Activated naive CD4-positive, alpha-beta T cell treated with anti-CD3 and anti-CD28 coated beads for 36 hours (primary cell): ENCODE results near the gene NAV2. TPM values are rescaled to one million over a fixed set of nuclear protein-coding genes. Genes with fewer than 3 reads are reported as not detected.

Experiments
- CTCF ChIA-PET: fragments of 350-600 bp; sonication (Branson Sonifier 250); formaldehyde crosslinking; loops from one replicate; lab custom pipeline; 2021; ENCODE audit warnings: antibody characterized with exemption; lab: Charles Lee
- DNase-seq: peaks from one replicate; pipeline ENCODE4 v3.0.0-alpha.2; 2020
- H3K27ac Mint-ChIP-seq: one replicate; pipeline ENCODE4 v1.8.0; 2021; ENCODE audit warnings: mild to moderate bottlenecking, mixed read lengths
- H3K27me3 Mint-ChIP-seq: one replicate; pipeline ENCODE4 v1.8.0; 2021; ENCODE audit warnings: low read depth, mixed read lengths
- H3K36me3 Mint-ChIP-seq: one replicate; pipeline ENCODE4 v1.8.0; 2021; ENCODE audit warnings: low read depth, mixed read lengths
- H3K4me1 Mint-ChIP-seq: one replicate; pipeline ENCODE4 v1.8.0; 2021; ENCODE audit warnings: low read depth, mixed read lengths
- H3K4me3 Mint-ChIP-seq: one replicate; pipeline ENCODE4 v1.8.0; 2021; ENCODE audit warnings: mild to moderate bottlenecking, moderate library complexity, mixed read lengths
- H3K9me3 Mint-ChIP-seq: one replicate; pipeline ENCODE4 v1.8.0; 2021; ENCODE audit warnings: mixed read lengths
- intact Hi-C: fragments of 100-400 bp; cut with micrococcal nuclease; formaldehyde crosslinking; loops from one replicate; pipeline ENCODE4 v1.15.1; 2023
- total RNA-seq, 2 experiments: library from RNA; stranded (reverse); gene quantifications; one replicate each; pipeline ENCODE4 v1.2.3, GENCODE V29; 2021

The NAV2 gene
- total RNA-seq, 2 experiments from 2014 or later = 0.20 to 0.41 TPM

DNA sequence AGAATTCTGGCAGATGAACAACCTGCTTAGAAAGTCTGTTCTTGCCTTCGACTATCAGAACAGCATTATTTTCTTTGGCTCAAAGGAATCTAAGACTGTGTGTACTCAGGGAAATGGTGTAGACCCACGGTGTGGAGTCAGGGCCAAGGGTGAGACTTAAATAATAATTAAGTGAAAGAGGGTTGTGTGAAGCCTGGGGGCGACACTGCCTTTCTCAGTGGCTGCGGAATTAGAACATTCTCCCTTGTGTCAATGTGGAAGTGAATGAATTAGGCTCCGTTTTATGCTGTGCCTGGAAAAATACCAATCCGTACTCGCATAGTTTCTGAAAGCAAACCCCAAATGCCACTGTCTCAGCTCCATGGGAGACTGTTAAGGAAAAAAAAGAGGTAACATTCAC is 50.7 kb downstream of the NAV2 start:
- Mint-ChIP-seq H3K27me3 (peaks cover 19% of the 10 kb centered on the region), H3K4me1 (no peaks in the 10 kb centered on the region), H3K36me3 (no peaks in the 10 kb centered on the region), H3K4me3 (no peak overlapping the region), H3K9me3 (no peaks in the 10 kb centered on the region), H3K27ac (no peak overlapping the region)
- no peak for DNase-seq
- intact Hi-C loops = no loop called here
- CTCF ChIA-PET = no interaction called here

DNA sequence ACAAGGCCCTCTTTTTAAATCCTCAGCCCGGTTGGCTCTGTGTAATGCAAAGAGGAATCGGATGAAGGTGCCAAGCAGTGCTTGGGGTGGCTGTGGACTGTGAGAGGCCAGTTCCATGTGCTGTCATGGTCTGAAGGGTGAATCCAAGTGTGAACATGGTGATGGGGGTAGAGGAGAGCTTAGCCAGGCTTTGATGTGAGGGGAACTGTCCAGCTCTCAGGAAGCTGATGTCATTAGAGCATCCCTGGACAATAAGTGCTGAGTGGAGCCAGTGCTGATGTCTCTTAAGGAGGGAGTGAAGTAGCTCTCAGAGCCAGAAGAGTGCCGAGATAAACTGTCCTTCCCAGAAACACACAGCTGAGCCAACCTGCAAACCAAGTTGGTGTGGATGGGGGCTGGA is 53.6 kb downstream of the NAV2 start:
- no peaks in the 10 kb centered on the region for H3K36me3 Mint-ChIP-seq
- no peak overlapping the region for H3K4me3 Mint-ChIP-seq
- DNase-seq = no peak
- H3K27ac Mint-ChIP-seq = no peak overlapping the region
- intact Hi-C loops = no loop called here
- H3K27me3 Mint-ChIP-seq = peaks cover 23% of the 10 kb centered on the region
- CTCF ChIA-PET = no interaction called here
- no peaks in the 10 kb centered on the region for H3K4me1 Mint-ChIP-seq
- H3K9me3 Mint-ChIP-seq = no peaks in the 10 kb centered on the region

DNA sequence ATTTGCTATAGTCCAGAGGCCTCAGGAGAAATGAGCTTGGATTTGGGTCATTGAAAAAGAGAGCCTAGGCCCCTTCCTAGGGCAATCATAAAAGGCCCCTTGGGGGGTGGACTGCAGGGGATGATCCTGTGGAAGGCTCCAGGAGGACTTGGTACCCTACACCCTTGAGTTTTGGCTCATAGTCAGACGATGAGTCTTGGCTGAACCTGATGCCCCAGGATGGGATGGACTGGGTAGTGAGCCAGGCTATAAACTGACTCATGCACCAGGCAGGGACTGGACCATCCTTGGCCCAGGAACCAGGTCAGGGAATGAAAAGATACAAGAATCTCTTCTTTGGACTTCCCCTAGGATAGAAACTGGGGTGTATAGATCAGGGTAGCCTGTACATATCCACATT is 54.2 kb downstream of the NAV2 start:
- peaks cover 26% of the 10 kb centered on the region for H3K27me3 Mint-ChIP-seq
- no peaks in the 10 kb centered on the region for H3K4me1 Mint-ChIP-seq
- DNase-seq = no peak
- no peaks in the 10 kb centered on the region for H3K36me3 Mint-ChIP-seq
- H3K9me3 Mint-ChIP-seq = no peaks in the 10 kb centered on the region
- H3K27ac Mint-ChIP-seq = no peak overlapping the region
- H3K4me3 Mint-ChIP-seq = no peak overlapping the region
- CTCF ChIA-PET = interaction anchor here (0.7 kb wide), 1 partner anchor 213 kb away, joined by 3 read pairs; no protein-coding TSS in a partner anchor
- intact Hi-C loops = no loop called here

DNA sequence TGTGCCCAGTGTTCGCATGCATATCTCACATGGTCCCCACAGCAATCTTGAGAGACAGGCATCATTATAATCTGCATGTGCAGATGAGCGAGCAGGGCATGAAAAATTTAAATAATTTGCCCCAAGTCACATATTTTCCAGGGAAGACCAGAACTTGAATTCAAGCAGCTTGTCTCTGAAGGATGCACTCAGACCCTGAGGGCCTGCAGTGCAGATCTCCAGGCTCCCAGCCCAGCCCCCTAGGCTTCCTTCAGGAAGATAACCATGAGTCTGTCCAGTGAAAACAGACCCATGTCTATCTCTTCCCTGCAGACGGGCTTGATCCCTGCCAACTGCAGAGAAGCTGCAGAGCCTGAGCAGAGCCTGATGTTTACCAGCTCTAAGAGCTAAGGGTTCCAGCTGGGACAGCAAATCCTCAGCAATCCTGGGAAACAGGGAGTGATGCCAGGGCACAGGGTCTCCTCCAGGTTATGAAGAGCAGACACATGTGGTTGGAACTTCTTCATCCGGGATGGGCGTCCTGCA is 55.1 kb downstream of the NAV2 start:
- H3K9me3 Mint-ChIP-seq = no peaks in the 10 kb centered on the region
- intact Hi-C loops = no loop called here
- H3K36me3 Mint-ChIP-seq = no peaks in the 10 kb centered on the region
- peaks cover 23% of the 10 kb centered on the region for H3K27me3 Mint-ChIP-seq
- H3K27ac Mint-ChIP-seq = no peak overlapping the region
- no peak overlapping the region for H3K4me3 Mint-ChIP-seq
- no peaks in the 10 kb centered on the region for H3K4me1 Mint-ChIP-seq
- DNase-seq = no peak
- CTCF ChIA-PET = no interaction called here

DNA sequence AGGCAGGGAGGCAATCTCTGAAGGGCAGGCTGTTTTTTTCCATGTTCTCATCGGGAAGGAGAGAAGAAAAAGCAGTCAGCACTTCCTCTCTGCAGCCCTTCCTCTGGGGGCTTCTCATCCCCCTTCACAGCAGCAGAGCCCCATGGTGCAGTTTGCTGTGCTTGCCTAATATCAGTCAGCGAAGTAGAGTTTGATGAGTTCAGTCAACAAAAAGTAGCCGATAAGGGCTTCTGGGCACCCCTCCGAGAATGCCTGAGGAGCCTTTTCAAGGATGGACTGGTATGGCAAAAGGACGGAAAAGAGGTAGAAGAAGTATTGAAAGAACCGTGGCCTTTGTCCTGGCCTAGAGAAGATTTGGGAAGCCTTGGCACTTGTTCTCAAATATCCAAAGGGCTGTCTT is 55.6 kb downstream of the NAV2 start:
- intact Hi-C loops = no loop called here
- Mint-ChIP-seq H3K27me3 (peaks cover 21% of the 10 kb centered on the region), H3K27ac (no peak overlapping the region), H3K4me1 (no peaks in the 10 kb centered on the region), H3K4me3 (no peak overlapping the region), H3K9me3 (no peaks in the 10 kb centered on the region), H3K36me3 (no peaks in the 10 kb centered on the region)
- DNase-seq = no peak
- CTCF ChIA-PET = interaction anchor here (0.6 kb wide), 1 partner anchor 509 kb away, joined by 3 read pairs; no protein-coding TSS in a partner anchor

DNA sequence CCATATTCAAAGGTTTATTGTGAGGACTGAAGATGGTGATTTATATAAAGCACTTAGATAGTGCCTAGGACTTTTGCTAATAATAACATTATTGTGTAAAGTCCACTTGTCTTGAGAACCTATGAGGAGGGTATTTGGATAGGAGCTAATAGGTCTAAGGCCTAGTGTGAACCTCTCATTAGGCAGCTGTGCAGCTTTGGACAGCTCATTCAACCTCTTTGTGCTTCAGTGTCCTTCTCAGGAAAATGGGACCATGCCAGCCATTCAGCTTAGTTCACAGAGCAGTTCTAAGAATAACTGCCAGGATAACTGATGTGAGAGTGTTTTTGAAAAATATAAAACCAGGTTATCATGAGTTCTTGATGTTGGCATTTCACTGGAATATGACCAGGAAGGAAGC is 56.2 kb downstream of the NAV2 start:
- H3K36me3 Mint-ChIP-seq = no peaks in the 10 kb centered on the region
- no peak overlapping the region for H3K27ac Mint-ChIP-seq
- no peak overlapping the region for H3K4me3 Mint-ChIP-seq
- no peak for DNase-seq
- peaks cover 17% of the 10 kb centered on the region for H3K27me3 Mint-ChIP-seq
- no peaks in the 10 kb centered on the region for H3K9me3 Mint-ChIP-seq
- H3K4me1 Mint-ChIP-seq = no peaks in the 10 kb centered on the region
- intact Hi-C loops = no loop called here
- CTCF ChIA-PET = interaction anchor here (0.6 kb wide), 1 partner anchor 509 kb away, joined by 3 read pairs; no protein-coding TSS in a partner anchor

DNA sequence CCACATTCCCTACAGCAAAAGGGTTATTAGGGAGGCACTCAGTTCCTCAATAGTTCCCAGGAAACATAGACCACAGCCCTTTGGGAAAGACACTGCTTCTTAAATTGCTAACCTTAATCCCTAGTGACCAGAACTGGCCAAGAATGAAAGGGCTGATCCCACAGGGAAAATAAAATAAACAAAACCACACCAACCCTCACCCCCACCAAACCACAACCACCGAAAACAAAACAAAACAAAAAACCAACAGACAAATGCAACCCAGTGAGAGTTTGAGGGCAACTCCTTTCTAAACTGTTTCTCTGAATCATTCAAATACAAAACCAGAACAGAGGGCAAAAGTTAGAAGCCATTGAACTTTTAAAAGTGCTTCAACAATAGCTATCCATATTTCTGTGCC is 57.2 kb downstream of the NAV2 start:
- Mint-ChIP-seq H3K4me3 (no peak overlapping the region), H3K27me3 (peaks cover 20% of the 10 kb centered on the region), H3K4me1 (no peaks in the 10 kb centered on the region), H3K9me3 (no peaks in the 10 kb centered on the region), H3K27ac (no peak overlapping the region), H3K36me3 (no peaks in the 10 kb centered on the region)
- intact Hi-C loops = no loop called here
- CTCF ChIA-PET = interaction anchor here (1.1 kb wide), 1 partner anchor 13 kb away, joined by 3 read pairs; no protein-coding TSS in a partner anchor
- DNase-seq = no peak

DNA sequence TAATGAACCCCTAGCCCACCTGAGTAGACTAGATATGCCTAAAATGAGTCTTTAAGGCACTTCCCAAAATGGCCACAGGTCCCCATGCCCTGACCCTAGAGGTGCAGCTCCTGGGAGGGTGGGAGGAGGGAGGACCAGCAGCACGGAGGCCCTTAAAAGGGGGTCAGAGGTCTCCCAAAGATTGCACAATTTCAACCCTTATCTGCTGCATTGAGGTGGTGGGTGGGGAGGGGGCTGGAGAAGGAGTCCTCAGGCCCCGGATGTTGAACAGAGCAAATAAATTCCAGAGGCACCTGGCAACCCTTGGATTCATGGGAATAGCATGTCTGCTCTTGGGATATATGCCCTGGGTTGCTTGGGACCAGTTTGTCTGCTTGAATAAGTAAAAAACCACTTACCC is 57.6 kb downstream of the NAV2 start:
- Mint-ChIP-seq H3K36me3 (no peaks in the 10 kb centered on the region), H3K9me3 (no peaks in the 10 kb centered on the region), H3K4me3 (no peak overlapping the region), H3K27ac (no peak overlapping the region), H3K27me3 (peaks cover 21% of the 10 kb centered on the region), H3K4me1 (no peaks in the 10 kb centered on the region)
- intact Hi-C loops = no loop called here
- no peak for DNase-seq
- CTCF ChIA-PET = interaction anchor here (1.1 kb wide), 1 partner anchor 12 kb away, joined by 3 read pairs; no protein-coding TSS in a partner anchor

DNA sequence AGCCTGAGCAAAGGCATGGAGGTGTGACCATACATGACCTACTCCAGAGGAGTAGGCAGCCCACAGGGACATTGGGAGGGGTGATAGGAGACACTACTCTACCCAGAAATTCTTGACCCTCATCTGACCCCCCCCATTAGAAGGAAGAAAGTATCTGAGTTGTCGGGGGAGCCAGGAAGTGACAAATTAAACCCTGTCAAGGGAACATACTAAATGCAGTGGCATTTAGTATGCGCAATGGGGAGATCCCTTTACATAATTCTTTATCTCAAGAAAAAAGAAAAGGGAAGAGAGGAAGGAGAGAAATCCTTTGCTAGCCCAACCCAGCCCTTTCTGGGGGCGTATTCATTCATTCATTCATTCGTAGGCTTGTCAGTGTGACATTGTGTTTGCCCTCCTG is 58.8 kb downstream of the NAV2 start:
- H3K9me3 Mint-ChIP-seq = no peaks in the 10 kb centered on the region
- no peak overlapping the region for H3K4me3 Mint-ChIP-seq
- H3K4me1 Mint-ChIP-seq = peaks cover 2% of the 10 kb centered on the region
- no peak overlapping the region for H3K27ac Mint-ChIP-seq
- intact Hi-C loops = no loop called here
- no peaks in the 10 kb centered on the region for H3K36me3 Mint-ChIP-seq
- H3K27me3 Mint-ChIP-seq = peaks cover 24% of the 10 kb centered on the region
- DNase-seq = no peak
- CTCF ChIA-PET = interaction anchor here (1.6 kb wide), 1 partner anchor 28 kb away, joined by 3 read pairs; no protein-coding TSS in a partner anchor

DNA sequence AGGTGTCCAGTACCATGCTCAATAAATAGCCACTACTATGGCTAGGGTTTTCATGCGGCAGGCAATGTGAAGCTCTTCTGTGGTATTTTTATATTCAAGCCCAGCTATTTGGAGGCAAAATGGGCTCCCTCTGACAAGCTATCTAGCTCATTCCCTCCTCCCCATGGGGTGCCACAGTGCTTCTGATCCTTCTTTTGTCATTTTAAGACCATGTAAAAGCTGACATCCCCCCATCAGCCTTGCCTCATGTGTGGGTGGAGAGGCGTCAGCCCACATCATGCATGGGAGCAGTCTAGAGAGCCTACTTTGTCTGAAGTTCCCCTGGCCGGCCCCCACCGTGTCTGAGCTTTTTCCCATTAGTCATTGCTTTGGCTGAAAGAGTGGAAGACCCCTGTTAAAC is 59.8 kb downstream of the NAV2 start:
- no peak overlapping the region for H3K4me3 Mint-ChIP-seq
- peaks cover 3% of the 10 kb centered on the region for H3K4me1 Mint-ChIP-seq
- H3K27me3 Mint-ChIP-seq = peaks cover 26% of the 10 kb centered on the region
- H3K36me3 Mint-ChIP-seq = no peaks in the 10 kb centered on the region
- CTCF ChIA-PET = interaction anchor here (0.5 to 1.6 kb wide), 3 partner anchors 29 to 209 kb away, joined by 3 read pairs; no protein-coding TSS in a partner anchor
- intact Hi-C loops = no loop called here
- H3K9me3 Mint-ChIP-seq = no peaks in the 10 kb centered on the region
- no peak for DNase-seq
- H3K27ac Mint-ChIP-seq = no peak overlapping the region

DNA sequence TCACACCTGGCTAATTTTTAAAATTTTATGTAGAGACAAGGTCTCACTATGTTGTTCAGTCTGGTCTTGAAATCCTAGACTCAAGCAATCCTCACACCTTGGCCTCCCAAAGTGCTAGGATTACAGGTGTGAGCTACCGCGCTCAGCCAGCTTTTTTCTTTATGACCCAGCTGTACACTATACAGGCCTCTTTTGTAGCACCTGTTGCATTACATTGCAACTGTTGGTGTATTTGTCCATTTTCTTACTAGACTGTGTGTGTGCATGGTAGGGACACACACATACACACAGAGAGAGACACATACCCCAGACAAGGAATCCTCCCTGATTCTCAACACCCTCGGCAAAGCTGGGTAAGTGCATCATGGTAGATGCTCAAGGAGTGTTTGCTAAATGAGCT is 61.7 kb downstream of the NAV2 start:
- Mint-ChIP-seq H3K4me1 (peaks cover 9% of the 10 kb centered on the region), H3K9me3 (no peaks in the 10 kb centered on the region), H3K36me3 (no peaks in the 10 kb centered on the region), H3K27me3 (peaks cover 41% of the 10 kb centered on the region), H3K4me3 (no peak overlapping the region), H3K27ac (no peak overlapping the region)
- CTCF ChIA-PET = interaction anchor here (0.7 kb wide), 1 partner anchor 1566 kb away, joined by 3 read pairs; no protein-coding TSS in a partner anchor
- no peak for DNase-seq
- intact Hi-C loops = no loop called here

DNA sequence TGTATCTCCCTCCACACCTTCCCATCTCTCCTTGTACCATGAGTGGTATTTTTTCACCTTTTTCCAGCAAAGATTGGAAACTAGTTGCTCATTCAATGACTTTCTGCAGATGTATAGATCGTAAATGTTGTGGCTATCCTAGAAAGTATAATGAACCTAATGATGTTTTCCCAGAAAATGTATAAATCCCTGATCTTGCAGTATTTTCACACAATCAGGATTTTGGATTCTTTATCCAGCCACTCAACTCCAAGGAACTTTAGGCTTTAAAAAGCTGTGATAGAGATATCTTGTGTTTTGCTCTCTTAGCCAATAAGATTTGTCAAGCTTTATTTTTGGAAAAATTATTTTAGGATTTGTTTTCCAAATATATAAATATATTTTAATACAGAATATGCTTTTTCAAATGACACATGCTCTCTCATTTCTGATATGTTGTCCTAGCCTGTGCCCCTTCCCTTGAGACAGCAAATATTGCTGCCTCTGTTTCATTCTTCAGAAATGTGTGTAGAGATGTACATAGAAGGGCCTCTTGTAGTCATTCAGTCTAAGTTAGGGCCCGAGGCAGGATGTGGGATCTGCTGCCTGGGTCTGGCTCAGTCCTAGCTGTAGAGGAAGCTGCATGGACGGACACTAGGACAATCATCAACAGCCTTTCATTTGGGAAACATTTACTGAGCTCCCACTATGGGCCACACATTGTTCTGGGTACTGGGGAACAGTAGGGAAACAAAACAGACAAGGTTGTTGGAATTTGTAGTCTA is 62.4 kb downstream of the NAV2 start:
- Mint-ChIP-seq H3K4me1 (peaks cover 9% of the 10 kb centered on the region), H3K36me3 (no peaks in the 10 kb centered on the region), H3K9me3 (no peaks in the 10 kb centered on the region), H3K27me3 (peaks cover 48% of the 10 kb centered on the region), H3K4me3 (no peak overlapping the region), H3K27ac (no peak overlapping the region)
- intact Hi-C loops = no loop called here
- DNase-seq = no peak
- CTCF ChIA-PET = interaction anchor here (0.7 kb wide), 1 partner anchor 1566 kb away, joined by 3 read pairs; no protein-coding TSS in a partner anchor

DNA sequence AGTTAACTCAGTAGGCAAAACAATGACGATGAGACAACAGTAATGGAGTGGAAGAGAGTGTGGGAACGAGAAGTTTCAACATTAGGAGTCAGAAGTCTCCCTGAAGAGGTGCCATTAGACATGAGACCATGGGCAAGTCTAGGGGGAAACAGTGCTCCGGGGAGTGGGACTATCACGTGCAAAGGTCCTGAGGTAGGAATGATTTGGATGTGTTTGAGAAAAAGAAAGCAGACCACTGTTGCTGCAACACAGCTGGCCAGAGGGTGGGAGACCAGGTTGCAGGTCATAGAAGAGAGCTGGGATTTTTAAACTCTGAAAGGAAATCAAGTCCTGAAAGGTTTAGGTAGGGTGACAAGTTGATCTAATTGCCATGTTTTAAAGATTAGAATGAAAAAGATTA is 63.0 kb downstream of the NAV2 start:
- DNase-seq = no peak
- intact Hi-C loops = no loop called here
- H3K27ac Mint-ChIP-seq = no peak overlapping the region
- no peaks in the 10 kb centered on the region for H3K36me3 Mint-ChIP-seq
- H3K4me1 Mint-ChIP-seq = peaks cover 9% of the 10 kb centered on the region
- CTCF ChIA-PET = no interaction called here
- H3K9me3 Mint-ChIP-seq = no peaks in the 10 kb centered on the region
- no peak overlapping the region for H3K4me3 Mint-ChIP-seq
- H3K27me3 Mint-ChIP-seq = peaks cover 51% of the 10 kb centered on the region
